ENCODE results near the gene BCAP31.

DNA sequence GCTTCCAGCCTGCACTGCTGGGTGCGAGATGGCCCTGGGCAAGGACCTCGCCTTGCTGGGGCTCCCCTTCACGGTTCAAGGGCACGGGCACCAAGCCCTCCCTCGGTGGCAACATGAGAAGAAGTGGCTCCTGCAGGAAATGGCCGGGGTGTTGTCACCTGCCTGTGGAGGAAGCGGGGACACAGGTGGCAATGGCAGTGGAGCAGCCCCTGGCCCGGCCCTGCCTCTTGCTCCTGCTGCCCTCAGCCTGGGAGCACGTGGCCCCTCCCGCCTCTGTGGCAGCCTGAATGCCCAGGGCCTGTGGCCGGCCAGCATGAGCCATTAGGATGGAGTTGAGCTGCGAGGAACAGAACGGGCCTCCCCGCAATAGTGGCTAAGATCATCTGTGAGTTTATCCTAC is 17.3 kb upstream of the BCAP31 start:
- TF ChIP-seq POLR2AphosphoS5 (IDR thresholded peaks at IDR 0.05) (no peak), EP300 (IDR thresholded peaks at IDR 0.05) (no peak), POLR2A (IDR thresholded peaks at IDR 0.05; ENCODE audit: low read depth) (no peak)

All from esophagus muscularis mucosa (tissue), 3 donors.